GM19043 (cell line): Measurements from ENCODE around the gene SIL1.
"Not testable (repeated sequence)": the region's sequence is repeated elsewhere in the genome, so short reads cannot be mapped to it uniquely, and the experiment has no call there.

ENCODE experiments used
- ATAC-seq: cut with Tn5 transposase; IDR thresholded peaks from one replicate; pipeline ENCODE4 v1.9.1; 2021; ENCODE audit warnings: low read depth; ENCODE audit not compliant: unreplicated experiment

Gene SIL1

DNA sequence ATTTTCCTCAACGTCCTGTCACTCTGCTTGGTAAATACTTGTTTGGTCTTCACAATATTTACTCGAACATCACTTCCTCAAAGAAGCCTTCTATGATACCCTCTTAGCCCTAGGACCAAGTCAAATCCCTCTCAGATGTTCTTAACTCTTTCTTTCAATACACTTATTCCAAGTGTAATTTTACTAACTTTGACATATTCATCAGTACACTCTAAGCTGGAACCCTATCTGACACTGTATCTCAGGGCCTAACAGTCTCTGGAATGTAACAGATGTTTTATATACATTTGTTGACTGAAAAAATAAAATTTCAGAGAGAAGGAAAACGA lies 19.6 kb downstream of the SIL1 start:
- no peak for ATAC-seq

DNA sequence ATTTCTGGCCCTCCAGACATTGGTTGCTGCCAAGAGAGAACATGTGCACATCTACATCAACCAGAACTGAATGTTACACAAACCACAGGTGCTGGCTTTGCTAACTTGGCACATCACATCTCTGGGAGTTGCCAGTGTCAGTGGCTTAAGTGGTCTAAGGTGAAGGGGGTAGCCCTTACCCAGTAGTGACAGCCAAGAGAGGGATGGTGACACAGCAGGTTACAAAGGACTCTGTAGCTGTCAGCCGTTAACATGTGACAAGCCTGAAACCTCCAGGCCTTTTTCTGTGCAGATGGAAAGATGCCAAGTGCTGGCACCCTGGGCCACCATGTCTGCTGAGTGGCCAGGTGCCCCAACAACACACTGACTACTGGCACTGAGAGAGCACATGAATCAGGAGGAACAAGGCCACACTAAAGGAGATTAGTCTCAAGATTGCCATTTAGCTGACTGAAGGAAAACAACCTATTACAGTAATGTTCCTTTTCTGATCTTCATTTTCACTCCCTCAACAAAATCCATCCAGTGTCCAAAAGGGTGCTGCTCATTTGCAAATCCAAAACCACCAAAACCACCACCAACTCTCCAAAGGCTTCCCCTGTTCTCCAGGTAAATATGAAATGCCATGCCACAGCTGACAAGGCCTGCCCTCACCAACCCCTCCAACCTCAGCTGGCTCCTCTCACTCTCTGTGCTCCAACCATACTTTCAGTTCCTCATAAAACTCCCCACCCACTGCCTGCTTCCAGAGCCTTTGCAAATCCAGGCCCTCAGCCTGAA lies 20.2 kb downstream of the SIL1 start:
- ATAC-seq: no peak

DNA sequence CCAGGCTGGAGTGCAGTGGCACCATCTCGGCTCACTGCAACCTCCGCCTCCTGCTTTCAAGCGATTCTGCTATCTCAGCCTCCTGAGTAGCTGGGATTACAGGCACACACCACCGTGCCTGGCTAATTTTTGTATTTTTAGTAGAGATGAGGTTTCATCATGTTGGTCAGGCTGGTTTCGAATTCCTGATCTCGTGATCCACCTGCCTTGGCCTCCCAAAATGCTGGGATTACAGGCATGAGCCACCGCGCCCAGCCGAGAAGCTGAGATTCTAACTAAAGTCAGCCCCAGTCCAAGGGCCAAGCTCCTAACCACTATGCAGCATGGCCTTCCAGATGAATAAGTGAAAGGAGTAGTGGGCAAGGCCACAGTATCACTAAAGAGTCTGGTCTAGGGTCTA lies 20.9 kb downstream of the SIL1 start:
- not testable (repeated sequence) for ATAC-seq

DNA sequence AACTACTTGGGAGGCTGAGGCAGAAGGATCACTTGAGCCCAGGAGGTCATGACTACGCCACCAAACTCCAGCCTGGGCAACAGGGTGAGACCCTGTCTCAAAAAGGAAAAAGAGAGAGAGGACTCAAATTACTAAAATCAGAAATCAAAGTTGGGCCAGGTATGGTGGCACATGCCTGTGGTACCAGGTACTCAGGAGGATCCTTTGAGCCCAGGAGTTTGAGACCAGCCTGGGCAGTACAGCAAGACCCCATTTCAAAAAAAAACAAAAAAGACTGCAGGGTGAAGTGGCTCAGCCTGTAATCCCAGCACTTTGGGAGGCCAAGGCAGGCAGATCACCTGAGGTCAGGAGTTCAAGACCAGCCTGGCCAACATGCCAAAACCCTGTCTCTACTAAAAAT lies 23.8 kb downstream of the SIL1 start:
- not testable (repeated sequence) for ATAC-seq

DNA sequence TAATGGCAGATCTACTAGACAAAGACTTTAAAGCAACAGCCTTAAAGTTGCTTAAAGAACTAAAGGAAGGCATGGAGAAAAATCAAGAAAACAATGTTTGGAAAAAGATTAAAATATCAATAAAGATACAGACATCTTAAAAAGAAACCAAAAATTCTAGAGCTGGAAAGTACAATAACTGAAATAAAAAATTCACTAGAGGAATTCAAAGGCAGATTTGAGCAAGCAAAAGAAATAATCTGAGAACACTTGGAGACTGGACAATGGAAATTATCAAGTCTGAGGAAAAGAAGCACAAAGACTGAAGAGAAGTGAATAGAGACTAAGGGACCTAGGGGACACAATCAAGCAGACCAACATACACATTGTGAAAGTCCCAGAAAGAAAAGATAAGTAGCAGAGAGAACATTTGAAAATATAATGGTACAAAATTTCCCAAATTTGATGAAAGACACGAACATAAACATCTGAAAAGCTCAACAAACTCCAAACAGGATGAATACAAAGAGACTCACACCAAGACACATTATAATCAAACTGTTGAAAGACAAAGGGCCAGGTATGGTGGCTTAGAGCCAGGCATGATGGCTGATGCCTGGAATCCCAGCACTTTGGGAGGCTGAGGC lies 26.3 kb downstream of the SIL1 start:
- ATAC-seq: no peak

DNA sequence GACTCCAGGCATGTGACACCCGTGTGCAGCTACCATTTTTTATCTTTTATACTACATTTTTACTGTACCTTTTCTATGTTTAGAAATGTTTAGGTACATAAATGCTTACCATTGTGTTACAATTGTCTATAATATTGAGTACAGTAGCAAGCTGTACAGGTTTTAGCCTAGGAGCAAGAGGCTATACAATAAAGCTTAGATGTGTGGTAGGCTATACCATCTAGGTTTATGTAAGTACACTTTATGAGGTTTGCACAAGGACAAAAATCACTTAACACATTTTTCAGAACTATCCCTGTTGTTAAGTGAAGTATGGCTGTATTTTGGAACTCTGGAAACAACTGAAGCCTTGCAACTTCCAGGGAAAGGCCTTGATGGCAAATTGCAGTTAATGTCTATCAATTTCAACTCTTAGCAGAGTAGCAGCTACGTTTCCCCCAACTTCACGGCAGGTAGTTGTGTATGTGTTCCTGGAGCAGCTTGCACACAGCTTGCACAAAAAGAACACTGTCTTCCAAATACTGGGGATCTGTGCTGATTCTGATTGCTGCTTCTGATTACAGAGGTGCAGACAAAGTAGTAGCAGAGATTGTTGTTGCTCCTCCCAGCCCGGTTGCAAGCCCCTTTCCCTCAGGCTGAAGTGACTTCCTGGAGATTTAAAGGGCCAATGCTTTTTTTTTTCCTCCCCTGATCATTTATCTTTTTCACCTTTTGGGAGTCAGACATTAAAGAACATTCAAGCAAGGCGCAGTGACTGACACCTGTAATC lies 30.0 kb downstream of the SIL1 start:
- ATAC-seq: no peak

DNA sequence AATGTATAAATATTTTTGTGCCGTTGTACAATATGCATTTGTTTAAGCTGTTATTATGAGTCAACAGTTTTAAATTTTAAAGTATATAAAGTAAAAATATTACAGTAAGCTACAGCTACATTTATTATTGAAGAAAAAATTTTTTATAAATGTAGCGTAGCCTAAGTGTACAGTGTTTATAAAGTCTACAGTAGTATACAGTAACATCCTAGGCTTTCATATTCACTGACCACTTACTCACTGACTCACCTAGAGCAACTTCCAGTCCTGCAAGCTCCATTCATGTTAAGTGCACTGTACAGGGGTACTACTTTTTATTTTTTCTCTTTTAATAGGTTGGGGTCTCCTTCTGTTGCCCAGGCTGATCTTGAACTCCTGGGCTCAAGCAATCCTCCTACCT lies 30.6 kb downstream of the SIL1 start:
- ATAC-seq: no peak

DNA sequence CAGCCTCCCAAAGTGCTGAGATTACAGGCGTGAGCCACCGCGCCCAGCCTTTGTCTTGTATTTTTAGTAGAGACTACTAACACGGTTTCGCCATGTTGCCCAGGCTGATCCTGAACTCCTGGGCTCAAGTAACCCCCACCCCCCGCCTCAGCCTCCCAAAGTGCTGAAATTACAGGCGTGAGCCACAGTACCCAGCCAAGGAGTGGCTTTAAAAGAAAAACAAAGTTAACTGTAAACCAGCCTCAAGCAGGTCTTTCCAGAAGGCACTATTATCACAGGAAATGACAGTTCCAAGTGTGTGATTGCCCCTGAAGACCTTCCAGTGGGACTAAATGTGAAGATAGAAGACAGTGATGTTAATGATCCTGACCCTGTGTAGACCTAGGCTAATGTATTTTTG lies 31.1 kb downstream of the SIL1 start:
- ATAC-seq: no peak

DNA sequence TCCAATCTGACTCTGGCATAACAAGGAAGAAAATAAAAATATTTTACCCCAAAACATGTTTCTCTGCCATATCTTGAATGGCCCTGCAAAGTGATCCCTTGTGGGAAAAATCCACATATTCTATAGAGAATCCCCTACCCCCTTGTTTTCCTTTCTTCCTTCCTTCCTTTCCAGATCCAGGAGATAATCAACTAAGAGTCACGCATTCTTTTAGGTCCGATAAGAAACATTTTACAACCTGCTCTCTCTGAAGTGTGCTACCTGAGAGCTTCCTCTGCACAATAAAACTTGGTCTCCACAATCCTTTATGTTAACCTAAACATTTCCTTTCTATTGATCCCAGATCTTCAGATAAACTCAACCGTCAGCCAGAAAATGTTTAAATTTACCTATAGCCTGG lies 33.3 kb downstream of the SIL1 start:
- not testable (repeated sequence) for ATAC-seq

DNA sequence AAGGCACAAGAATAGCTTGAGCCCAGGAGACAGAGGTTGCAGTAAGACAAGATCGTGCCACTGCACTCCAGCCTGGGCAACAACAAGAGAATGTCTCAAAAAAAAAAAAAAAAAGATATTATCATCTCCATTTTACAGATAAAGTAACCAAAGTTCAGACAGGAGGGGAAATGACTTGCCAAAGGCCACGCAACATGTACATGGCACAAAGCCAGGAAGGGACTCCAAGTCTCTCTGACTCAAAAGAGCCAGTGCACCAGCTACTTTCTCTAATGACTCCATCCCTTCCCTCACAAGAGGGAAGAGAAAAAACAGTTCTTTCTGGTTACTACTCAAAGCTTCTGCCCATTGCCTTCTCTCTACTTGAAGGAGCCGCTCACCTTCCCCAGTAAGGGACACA lies 34.1 kb downstream of the SIL1 start:
- no peak for ATAC-seq

DNA sequence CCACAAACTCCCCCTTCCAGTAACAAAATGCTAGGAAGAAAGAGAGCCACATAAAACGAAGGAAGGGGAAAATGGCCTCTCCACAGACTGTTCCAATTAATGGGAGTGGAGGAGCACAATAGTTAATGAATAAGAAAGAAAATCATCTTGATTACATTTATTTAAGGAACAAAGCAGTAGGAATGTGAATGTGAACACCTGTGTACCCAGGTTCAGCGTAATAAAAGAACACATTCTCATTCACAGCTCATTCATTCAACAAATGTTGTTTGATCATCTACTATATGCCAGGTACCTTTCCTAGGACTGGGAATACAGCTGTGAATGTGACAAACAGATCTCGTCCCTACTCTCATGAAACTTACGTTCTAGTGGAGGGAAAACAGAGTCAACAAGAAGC lies 35.7 kb downstream of the SIL1 start:
- ATAC-seq: no peak

DNA sequence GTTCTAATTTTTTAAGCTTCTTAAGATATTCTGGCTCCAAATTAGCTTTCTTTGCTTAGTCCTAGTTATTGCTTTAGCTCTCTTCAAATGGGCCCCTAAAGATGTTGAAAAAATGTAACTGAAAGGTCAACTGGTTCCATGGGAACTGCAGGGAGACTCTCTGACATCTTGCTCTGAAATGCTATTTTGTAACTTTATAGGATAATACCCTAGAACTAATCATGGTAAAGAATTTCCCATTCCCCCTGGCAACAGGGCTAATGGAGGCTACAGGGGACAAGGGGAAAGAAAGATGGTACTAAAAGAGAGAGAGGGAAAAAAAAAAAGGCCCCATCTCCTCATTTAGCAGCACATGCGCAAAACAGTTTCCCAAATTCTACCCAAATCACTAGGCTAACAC lies 39.4 kb downstream of the SIL1 start:
- ATAC-seq: no peak

DNA sequence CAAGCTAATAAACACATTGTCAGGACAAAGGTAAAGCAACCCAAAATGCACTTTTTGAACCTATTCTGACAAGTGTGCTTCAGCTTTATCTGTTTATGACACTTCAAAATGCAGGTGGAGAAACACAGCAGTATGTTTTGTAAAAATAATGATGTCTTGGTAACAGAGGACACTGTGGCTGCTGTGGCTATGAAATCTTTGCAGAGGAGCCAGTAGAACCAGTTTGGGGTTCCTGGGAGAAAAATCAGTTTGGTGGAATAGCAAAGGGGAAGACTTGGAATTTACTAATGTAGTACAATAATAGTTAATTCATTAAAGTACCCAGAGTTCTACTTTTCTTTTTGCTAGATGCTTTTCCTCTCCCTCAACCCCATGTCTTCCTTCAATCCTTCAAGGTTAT lies 40.6 kb downstream of the SIL1 start:
- no peak for ATAC-seq

DNA sequence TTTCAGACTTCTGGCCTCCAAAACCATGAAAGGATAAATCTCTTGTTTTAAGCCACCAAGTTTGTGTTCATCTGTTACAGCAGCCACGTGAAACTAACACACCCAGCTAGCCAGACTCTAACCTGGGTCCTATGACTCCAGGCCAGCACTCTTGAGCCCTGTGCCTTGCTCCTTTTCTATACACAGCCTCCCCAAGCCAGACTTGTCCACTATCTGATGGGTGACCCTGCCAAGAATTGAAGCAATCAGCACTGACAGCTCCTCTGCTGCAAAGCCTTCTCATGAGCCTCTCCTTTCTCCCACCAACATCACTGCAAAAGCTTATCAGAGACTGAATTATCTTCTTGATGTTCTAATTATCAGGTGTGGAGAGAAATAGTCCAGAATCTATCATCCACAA lies 41.4 kb downstream of the SIL1 start:
- no peak for ATAC-seq

DNA sequence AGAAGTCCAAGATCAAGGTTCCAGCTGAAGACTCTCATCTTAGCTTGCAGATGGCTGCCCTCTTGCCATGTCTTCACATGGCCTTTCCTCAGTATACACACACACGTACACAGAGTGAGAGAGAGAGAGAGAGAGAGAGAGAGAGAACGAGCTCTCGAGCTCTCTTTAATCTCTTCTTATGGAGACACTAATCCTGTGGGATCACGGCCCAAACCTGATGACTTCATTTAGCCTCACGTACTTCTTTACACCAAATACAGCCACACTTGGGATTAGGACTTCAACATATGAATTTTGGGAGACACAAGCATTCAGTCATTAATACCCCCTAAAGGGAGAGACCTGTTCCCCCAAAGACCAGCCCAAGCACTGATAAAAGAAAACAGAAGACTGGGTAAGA lies 42.8 kb downstream of the SIL1 start:
- ATAC-seq: no peak

DNA sequence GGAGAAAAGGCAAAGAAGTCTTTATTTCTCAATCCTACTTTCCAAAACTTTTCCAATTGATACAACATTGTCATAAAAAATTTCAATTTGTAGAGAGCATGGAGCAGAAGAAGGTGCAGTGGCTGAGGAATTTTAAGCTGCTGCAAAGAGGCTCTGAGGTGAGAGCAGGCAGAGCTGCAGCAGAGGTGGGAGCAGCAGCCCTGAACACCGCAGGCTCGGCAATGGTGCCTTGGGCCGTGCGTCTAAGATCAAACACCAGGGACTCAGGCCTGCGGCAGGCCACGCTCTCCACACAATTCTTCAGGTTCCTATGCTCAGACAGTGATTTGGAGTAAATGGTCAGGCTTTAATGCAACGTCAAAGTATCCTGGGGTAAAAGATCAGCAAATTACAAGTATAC lies 46.3 kb downstream of the SIL1 start:
- no peak for ATAC-seq

DNA sequence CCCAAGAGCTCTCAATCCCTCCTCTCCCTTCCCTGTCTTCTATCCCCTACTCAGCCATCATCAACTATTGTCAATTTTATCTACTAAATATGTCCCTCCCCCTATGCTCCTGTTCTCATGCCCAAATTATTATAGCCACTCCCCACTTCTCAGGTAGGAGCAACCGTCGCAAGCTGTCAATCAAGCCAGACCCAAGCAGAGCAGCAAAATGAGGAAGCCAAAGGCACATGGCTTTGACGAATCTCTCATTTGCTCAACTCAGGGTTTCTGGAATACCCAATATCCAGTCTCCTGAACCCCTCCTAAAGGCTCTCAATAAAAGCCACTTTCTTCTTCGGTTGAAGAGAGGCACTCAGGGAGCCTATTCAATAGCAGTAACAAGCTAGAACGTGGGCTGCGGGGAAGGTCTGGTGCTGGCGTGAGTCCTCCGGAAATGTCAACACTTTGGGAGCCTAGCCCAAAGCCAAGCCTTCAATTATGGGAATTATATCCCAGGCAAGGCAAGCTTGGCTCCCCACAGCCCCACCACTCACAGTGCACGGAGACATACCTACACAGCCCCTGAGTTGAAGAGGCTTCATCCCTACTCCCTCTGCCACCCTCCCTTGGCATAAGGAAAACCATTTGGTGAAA lies 47.7 kb downstream of the SIL1 start:
- ATAC-seq: no peak

DNA sequence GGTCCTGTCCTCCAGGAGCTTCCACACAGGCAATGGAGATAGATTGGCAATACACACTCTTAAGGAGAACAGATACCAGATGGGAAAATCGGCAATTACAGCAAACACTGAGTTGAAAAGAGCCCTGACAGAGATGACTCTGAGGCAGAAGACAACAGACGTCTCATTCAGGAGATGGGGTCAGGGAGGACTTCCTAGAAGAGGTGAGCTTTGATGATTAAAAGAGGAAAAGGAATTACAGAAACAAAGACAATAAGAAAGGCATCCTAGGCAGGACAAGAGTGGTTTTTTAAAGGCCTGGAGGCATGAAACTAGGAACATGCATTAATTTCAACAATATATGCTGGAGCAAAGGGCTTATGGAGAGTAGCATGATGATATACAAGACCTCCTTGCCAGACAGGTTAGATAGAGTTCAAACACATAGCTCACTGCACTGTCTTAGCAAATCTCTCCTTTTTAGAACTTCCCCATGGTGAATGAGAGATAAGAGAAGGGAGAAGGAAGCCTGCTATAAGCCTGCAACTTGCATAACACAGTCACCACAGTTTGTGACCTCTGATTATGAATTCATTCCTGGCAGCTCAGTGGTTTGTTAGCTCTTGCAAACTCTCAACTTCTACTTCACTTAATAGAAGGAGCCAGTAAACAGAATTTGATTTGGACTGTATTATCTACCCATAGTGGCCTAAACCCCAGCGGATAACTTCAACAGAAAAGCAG lies 48.5 kb downstream of the SIL1 start:
- no peak for ATAC-seq

DNA sequence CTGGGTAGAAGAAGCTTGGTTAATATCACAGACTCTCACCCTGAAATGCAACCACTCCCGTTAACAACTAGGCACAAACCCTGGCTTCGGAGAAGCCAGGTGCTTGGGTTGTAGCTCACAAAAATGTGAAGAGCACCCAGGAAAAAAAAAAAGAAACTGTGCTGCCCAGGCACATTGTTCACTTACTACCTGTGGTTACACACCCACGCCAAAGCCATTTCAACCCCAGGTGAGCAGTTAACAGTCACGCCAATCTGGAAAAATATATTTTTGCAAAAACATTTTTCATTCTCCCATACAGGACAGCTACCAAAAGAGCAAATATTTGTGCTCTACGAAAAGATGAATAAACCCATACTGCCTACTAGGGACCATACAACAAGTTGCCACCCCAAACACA lies 49.2 kb downstream of the SIL1 start:
- ATAC-seq: no peak

DNA sequence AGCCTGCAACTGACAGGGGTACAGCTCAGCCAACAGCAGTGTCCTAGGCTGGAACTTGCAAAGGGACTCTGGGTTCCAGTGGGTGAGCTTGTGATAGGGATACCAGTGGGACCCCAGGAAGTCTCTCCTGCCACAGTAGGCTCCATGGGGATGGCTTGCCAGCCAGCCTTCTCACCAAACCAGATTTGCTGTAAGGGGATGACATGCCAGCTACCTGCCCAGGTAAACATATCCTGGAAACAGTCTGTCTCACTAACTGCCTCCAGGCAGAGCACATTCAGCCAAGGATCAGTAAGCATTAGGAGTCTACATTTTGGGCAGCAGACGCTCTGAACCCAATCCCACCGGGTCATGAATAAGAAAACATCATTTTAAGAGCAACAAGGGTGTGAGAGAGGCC lies 49.9 kb downstream of the SIL1 start:
- no peak for ATAC-seq
